Mesodermal cell (in vitro differentiated cells): ENCODE measurements around the gene OR56A4. TPM values are rescaled to one million over a fixed set of nuclear protein-coding genes. Genes with fewer than 3 reads are reported as not detected.

ENCODE experiments used
- H3K27ac ChIP-seq: 2 replicates; pipeline ENCODE4 v1.7.0; 2013; ENCODE audit warnings: mild to moderate bottlenecking, low read depth, low read length, moderate library complexity; ENCODE audit not compliant: severe bottlenecking
- H3K36me3 ChIP-seq: 2 replicates; pipeline ENCODE4 v1.7.1; 2013; ENCODE audit warnings: mild to moderate bottlenecking, low read length, moderate library complexity; ENCODE audit not compliant: control insufficient read depth, insufficient read depth
- H3K4me1 ChIP-seq: one replicate; pipeline ENCODE4 v1.7.1; 2013; ENCODE audit warnings: mild to moderate bottlenecking, low read length; ENCODE audit not compliant: insufficient read depth, control insufficient read depth, poor library complexity, severe bottlenecking
- H3K4me3 ChIP-seq: 2 replicates; pipeline ENCODE4 v1.7.0; 2013; ENCODE audit warnings: low read length, control low read depth, mild to moderate bottlenecking; ENCODE audit not compliant: insufficient read depth, poor library complexity, severe bottlenecking; ENCODE audit errors: extremely low read depth
- H3K9me3 ChIP-seq: 2 replicates; pipeline ENCODE4 v1.7.1; 2013; ENCODE audit warnings: mild to moderate bottlenecking, low read length, moderate library complexity; ENCODE audit not compliant: control insufficient read depth
- WGBS, 2 experiments: methylation state at CpG; one replicate each; pipeline ENCODE4 v1.1.5; 2013; ENCODE audit warnings: missing lambda C conversion rate in 2 of 2; ENCODE audit not compliant: insufficient coverage in 2 of 2; 5-methylcytosine and 5-hydroxymethylcytosine counted together
- polyA plus RNA-seq, 2 experiments: library from polyadenylated mRNA; stranded (reverse); fragments of 50-300 nt; gene quantifications; one replicate each; pipeline ENCODE4 v1.2.3, GENCODE V29; 2013

Gene OR56A4, protein sequence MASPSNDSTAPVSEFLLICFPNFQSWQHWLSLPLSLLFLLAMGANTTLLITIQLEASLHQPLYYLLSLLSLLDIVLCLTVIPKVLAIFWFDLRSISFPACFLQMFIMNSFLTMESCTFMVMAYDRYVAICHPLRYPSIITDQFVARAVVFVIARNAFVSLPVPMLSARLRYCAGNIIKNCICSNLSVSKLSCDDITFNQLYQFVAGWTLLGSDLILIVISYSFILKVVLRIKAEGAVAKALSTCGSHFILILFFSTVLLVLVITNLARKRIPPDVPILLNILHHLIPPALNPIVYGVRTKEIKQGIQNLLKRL
- polyA plus RNA-seq (2013, experiment 1 of 2): not detected
- not detected for polyA plus RNA-seq (2013, experiment 2 of 2)

DNA sequence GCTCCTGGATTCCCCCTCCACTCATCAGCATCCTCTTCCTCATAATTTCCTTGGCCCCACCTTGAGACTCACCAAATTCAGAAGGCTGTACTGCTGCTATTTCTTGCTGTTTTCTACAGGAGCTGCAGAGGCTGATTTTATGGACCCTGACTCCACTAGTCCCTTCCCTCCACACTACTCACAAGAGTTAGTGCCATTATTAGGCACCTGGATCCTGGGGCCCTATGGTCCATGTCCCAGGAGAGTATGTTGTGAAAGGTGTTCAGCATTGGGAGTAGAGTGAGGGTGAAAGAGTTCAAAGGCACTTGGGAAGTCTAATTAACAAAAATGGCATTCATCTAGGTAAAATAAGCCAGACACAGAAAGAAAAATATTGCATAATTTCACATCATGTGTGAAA, at the start of gene OR56A4:
Gene OR56A4, minus strand, starts transcription at position 101 of the 400 bp plus-strand sequence. CDS start 3,954 bp downstream, outside the sequence.
- Histone ChIP-seq H3K9me3 (no peaks in the 10 kb centered on the region), H3K27ac (no peak within 1 kb of the TSS), H3K36me3 (no peaks in the 10 kb centered on the region), H3K4me3 (no peak within 1 kb of the TSS), H3K4me1 (no peaks in the 10 kb centered on the region)

DNA sequence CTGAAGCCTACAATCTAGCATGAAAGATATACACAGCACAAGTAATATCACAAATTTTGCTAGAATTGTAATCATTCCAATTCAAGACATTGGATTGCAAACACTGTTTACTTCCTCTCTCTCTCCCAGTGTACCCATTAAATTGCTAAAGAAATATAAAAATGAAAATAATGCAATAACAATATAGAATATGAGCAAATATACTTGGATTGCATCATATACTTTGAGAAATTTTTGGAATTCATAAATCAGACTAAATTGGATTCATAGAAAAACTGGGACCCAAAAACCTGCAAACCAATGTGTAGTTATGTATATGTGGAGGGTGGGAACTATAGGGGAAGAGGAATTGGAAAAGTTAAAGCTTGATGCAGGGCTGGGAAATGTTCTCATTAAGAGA, 48.8 kb upstream of the OR56A4 start:
- no peaks in the 10 kb centered on the region for H3K9me3 ChIP-seq
- H3K4me1 ChIP-seq: no peaks in the 10 kb centered on the region
- H3K4me3 ChIP-seq: no peak overlapping the region
- no peaks in the 10 kb centered on the region for H3K36me3 ChIP-seq
- no peak overlapping the region for H3K27ac ChIP-seq

DNA sequence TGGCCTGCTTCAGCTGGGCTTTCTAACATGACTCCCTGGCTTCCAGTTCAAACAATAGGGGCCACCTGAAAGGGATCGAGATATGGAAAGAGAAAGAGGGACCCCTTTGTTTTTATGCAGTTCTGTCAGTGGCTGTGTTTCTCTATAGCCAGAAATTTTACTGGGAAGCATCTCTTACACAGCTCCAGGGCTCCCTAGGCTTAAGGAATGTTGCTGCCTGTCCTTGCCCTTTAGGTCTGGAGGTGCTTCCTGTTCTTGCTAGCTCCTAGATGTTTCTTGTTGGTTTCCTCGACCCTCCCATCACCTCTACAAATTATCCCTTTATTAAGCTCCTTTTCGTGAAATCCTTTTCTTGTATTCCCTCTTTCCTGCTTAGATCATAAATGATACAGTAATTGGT, 45.6 kb upstream of the OR56A4 start:
- Histone ChIP-seq H3K9me3 (no peaks in the 10 kb centered on the region), H3K36me3 (no peaks in the 10 kb centered on the region), H3K27ac (no peak overlapping the region), H3K4me1 (no peaks in the 10 kb centered on the region), H3K4me3 (no peak overlapping the region)
- WGBS, 2 experiments: no CpG with 5 or more reads among the region's 3 CpGs

DNA sequence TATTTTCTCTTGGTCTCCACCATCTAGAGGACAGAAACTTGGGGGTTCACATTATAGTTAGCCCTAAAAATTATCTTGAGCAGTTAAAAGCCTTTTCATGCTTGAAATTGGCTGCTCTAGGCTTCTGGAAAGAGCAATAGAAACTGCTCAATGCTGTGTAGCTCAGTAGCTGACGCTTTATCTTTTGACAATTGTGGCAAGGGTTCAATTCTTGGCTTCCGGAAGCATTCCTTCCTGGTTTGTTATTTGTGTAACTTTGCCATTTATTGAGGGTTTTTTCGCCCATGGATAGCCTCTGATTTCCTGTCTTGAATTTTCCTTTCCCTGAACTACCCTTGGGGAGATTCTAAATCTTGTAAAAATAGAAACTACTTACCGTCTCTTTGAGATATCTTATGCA, 34.1 kb upstream of the OR56A4 start:
- no CpG with 5 or more reads among the region's 4 CpGs for WGBS, 2 experiments
- Histone ChIP-seq H3K36me3 (no peaks in the 10 kb centered on the region), H3K4me1 (no peaks in the 10 kb centered on the region), H3K4me3 (no peak overlapping the region), H3K9me3 (no peaks in the 10 kb centered on the region), H3K27ac (no peak overlapping the region)

DNA sequence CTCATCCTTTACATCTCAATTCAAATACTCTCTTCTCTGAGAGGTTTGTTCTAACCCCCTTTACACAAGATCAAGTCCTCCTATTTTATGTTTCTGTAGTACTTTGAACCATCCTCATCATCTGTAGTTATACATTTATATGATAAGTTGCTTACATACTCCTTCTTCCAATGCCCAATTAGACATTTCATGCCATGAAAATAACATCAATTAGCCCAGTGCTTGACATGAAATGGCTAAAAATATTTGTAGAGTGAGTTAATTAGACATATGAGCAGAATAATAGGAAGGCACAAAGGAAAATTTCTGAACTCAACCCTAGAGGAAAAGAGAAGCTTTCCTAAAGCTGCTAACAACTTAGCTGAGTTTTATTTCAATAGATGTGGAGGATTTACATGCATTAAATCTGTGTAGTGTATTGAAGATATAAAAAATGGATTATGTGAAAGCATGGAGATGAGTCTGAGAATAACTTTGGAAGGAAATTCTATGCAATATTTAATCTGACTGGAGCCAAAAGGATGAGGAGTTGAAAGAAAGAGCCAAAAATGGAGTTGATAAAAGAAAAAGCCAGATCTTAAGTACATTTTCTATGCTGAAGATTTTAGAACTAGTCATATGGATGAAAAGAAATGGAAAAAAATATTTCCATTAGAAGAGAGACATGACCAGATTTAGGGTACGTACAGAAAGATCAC, 24.1 kb upstream of the OR56A4 start, which contains the start of gene OR56A1:
Gene OR56A1, minus strand, starts transcription at position 51 of the 698 bp plus-strand sequence. CDS start 3,066 bp downstream, outside the sequence.
- H3K4me3 ChIP-seq: no peak within 1 kb of the TSS
- no peaks in the 10 kb centered on the region for H3K4me1 ChIP-seq
- H3K9me3 ChIP-seq: no peaks in the 10 kb centered on the region
- H3K27ac ChIP-seq: no peak within 1 kb of the TSS
- H3K36me3 ChIP-seq: no peaks in the 10 kb centered on the region
- no CpG with 5 or more reads among the region's 1 CpG for whole genome bisulfite sequencing, 2 experiments

DNA sequence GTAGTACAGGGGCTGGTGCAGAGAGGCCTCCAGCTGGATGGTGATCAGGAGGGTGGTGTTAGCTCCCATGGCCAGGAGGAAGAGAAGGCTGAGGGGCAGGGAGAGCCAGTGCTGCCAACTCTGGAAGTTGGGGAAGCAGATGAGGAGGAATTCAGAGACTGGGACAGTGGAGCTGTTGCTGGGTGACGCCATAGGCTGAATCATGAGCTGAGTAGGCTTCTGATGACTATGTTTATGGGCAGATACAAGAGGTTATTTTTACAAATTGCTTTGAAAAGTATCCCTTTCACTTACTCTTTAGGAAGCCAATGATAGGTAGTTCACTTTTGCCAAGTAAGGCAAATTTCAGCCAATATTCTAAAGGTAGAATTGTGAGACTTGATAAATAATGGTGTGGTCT, 20.8 kb upstream of the OR56A4 start:
- Histone ChIP-seq H3K36me3 (no peaks in the 10 kb centered on the region), H3K9me3 (no peaks in the 10 kb centered on the region), H3K27ac (no peak overlapping the region), H3K4me3 (no peak overlapping the region), H3K4me1 (no peaks in the 10 kb centered on the region)
- 86 to 100% methylated on average over 1 of the region's 1 CpG for WGBS, 2 experiments

DNA sequence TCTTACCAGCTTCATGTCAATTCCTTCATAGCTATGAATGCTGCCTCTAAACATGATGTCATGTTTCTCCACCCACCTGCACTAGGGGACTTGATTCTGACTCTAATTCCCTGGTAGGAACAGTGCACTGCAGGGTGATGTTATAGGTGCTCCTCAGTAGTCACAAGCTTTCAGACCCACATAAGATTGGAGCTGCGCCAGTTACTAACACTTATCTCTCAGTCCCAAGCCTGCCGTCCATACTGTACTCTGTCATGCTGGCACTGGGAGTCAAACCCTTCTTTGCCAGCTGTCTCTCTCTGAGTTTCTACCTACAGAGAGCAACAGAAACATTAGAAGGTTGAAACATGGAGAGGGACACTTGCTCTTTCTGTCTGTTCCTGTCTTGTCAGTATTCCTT, 18.3 kb upstream of the OR56A4 start:
- Histone ChIP-seq H3K27ac (no peak overlapping the region), H3K9me3 (no peaks in the 10 kb centered on the region), H3K4me3 (no peak overlapping the region), H3K4me1 (no peaks in the 10 kb centered on the region), H3K36me3 (no peaks in the 10 kb centered on the region)
- WGBS, 2 experiments: 80 to 100% methylated on average over 1 to 2 of the region's 2 CpGs

DNA sequence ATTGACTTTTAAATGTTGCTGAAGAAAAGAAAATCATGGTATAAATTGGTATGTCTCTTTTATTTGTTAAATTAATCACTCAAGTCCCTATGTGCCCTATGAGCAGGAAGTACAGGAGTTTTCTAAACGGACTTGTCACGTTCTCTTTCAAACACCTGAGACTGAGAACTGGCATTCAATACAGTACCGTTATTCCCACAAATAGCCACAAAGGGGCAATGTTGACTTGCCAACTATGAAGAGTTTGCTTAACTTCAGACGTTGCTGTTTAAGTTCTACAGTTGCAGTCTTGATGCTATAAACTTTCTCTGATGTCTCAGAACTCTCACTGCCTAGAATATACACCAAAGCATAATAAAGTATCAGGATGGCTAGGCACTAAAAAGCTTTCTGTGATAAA, 16.2 kb upstream of the OR56A4 start:
- WGBS, 2 experiments: 14 to 15% methylated on average over 1 to 3 of the region's 4 CpGs
- Histone ChIP-seq H3K9me3 (no peaks in the 10 kb centered on the region), H3K27ac (no peak overlapping the region), H3K4me1 (no peaks in the 10 kb centered on the region), H3K4me3 (no peak overlapping the region), H3K36me3 (no peaks in the 10 kb centered on the region)

DNA sequence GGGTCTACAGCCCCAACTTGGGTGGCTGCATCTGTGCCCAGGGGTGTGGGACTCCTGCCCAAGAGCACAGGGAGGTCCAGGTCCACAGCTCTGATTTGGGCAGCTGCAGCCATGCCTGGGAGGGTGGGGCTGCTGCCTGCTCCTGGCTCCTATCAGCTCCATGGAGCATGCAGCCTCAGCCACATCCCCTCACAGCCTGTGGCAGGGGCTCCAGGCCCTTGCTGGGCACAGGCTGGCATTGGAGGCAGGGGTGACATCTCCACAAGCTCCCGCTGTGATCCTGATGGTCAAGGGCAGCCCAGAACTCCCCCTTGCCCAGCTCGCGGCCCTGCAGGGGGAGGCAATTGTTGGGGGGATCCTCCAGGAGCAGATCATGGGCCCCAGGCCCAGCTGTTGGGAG, 6.3 kb upstream of the OR56A4 start:
- Histone ChIP-seq H3K27ac (no peak overlapping the region), H3K4me3 (no peak overlapping the region), H3K4me1 (no peaks in the 10 kb centered on the region), H3K36me3 (no peaks in the 10 kb centered on the region), H3K9me3 (no peaks in the 10 kb centered on the region)
- WGBS, 2 experiments: 89 to 95% methylated on average over 3 of the region's 3 CpGs

DNA sequence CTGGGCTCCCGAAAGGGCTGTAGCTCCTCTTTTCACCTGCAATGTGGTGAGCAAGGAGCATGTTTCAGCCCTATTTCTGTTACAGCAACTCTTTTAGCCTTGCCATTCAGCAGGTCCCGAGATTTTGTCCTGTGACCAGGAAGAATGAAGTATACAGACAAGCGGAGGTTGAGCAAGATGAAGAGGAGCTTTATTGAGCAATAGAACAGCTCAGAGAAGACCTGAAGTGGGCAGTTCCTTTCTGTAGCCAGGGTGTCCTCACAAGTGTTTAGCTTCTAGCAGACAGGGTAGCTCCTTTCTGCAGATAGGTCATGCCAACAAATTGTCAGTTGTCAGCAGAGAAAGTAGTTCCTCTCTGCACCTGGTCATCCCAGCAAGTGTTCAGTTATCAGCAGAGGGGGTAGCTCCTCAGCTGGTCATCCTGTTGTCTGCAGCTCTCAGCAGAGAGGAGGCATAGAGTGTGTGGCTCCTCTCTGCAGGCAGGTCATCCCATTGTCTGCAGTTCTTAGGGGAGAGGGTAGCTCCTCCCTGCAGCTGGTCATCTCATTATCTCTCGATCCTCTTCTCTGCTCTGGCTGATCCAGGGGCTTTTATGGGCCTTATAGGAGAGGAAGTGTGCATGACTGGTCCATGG, 5.4 kb upstream of the OR56A4 start:
- WGBS, 2 experiments: 88 to 93% methylated on average over 3 of the region's 4 CpGs
- Histone ChIP-seq H3K4me3 (no peak overlapping the region), H3K9me3 (no peaks in the 10 kb centered on the region), H3K27ac (no peak overlapping the region), H3K36me3 (no peaks in the 10 kb centered on the region), H3K4me1 (no peaks in the 10 kb centered on the region)

DNA sequence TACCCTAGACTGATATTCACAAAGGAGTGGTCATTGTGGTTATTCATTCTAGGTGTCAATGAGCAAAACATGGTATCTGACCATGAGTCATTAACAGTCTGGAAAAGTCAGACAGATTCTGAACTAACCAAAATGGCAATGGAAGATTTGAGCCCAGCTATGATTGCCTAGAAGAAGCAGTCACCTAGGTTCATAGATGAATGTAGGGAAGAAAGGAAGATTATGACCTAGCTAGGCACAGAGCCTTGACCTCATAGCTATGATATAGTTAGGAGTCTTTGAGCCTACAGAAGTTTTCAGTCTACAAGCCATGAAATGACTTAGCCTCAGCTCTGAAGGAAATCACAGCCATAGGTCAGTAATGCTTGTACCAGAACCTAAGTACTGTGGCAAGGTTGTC, 351 bp downstream of the OR56A4 start:
- no peaks in the 10 kb centered on the region for H3K9me3 ChIP-seq
- no peaks in the 10 kb centered on the region for H3K36me3 ChIP-seq
- no peak overlapping the region for H3K4me3 ChIP-seq
- no peaks in the 10 kb centered on the region for H3K4me1 ChIP-seq
- no peak overlapping the region for H3K27ac ChIP-seq
